Left hindlimb (tissue), 1 donor: Measurements from ENCODE around the gene SNX32.
"Not testable (repeated sequence)": the region's sequence is repeated elsewhere in the genome, so short reads cannot be mapped to it uniquely, and the experiment has no call there.

ENCODE experiments used
- DNase-seq: peaks from one replicate; pipeline ENCODE4 v3.0.0-alpha.2; 2018

The SNX32 gene

DNA sequence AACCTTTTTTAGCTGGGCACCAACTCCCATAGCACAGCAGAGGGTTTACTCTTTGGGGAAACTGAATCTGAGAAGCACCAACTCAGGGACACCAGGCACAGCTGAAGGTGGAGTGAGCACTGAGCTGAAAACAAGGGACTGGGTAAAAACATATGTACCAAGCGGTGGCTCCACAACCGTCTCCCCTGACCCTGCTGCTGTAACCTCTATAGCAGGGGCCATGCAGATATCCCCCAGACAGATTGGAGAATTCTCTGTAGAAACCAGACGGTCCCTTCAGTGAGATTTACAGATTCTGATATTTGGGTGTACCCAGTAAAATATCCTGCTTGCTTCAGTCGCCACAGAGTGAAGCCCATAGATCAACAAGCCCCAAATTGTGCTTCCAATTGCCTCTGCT is 4.3 kb upstream of the SNX32 start:
- DNase-seq, result no peak

DNA sequence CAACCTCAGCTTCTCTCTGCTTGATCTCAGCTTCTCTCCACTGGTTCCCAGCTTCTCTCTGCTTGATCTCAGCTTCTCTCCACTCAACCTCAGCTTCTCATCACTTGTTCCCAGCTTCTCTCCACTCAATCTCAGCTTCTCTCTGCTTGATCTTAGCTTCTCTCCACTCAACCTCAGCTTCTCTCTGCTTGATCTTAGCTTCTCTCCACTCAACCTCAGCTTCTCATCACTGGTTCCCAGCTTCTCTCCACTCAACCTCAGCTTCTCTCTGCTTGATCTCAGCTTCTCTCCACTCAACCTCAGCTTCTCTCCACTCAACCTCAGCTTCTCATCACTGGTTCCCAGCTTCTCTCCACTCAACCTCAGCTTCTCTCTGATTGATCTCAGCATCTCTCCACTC is 1.5 kb upstream of the SNX32 start:
- DNase-seq, result not testable (repeated sequence)

DNA sequence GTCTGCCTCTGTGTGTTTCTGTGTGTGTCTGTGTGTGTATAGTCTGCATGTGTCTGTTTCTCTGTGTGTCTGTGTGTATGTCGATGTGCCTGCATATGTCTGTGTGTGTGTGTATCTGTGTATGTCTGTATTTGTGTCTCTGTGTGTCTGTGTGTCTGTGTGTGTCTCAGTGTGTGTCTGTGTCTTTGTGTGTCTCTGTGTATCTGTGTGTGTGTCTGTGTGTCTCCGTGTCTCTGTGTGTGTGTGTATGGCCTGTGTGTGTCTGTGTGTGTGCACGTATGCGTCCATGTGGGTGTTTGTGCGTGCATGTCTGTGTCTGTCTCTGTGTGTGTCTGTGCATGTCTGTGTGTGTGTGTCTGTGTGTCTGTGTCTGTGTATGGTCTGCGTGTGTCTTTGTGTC is 439 bp downstream of the SNX32 start:
- no peak for DNase-seq

DNA sequence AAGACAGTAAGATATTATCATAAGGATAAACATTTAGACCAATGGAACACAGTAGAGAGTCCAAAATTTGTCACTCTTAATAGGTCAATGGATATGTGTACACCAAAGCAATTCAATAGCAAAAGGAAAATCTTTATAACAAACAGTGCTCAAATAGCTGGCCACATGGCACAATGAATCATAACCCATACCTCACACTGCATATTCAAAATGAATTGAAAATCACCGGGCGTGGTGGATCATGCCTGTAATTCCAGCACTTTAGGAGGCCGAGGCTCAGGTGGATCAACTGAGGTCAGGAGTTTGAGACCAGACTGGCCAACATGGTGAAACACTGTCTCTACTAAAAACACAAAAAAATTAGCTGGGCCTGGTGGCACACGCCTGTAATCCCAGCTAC is 8.4 kb downstream of the SNX32 start:
- DNase-seq, result no peak

DNA sequence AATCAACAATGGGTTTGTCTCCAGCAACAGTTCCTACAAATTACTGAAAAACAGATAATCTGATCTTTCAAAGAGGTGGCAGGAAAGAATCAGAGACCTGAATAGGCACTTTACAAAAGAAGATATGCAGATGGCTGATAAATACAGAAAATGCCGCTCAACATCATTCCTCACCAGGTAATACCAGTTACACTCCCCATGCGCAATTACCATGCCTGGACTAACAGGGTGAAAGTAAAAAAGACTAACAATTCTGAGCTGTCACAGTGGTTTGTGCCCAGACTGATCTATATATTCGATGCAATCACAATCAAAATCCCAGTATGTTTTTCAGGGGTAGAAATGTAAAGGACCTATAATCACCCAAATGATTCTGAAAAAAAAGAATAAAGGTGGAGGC is 10.0 kb downstream of the SNX32 start:
- DNase-seq, result no peak

DNA sequence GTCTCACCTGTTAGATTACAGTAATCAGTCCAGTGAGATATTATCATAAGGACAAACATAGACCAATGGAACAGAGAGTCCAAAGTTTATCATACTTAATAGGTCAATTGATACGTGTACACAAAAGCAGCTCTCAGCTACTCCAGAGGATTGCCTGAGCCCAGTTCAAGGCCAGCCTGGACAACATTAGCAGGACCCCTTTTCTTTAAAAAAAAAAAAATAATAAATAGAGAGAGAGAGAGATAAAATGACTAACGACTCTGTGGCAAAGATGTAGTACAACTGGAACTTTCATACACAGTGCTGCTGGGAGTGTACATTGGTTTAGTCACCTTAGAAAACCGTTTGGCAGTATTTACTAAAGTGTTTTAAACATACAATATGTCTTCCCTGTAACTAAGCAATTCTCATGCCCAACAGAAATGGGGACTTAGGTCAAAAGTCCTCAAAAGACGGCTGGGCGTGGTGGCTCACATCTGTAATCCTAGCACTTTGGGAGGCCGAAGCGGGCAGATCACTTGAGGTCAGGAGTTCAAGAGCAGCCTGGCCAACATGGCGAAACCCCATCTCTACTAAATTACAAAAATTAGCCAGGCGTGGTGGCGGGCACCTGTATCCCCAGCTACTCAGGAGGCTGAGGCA is 10.6 kb downstream of the SNX32 start:
- DNase-seq, result no peak

DNA sequence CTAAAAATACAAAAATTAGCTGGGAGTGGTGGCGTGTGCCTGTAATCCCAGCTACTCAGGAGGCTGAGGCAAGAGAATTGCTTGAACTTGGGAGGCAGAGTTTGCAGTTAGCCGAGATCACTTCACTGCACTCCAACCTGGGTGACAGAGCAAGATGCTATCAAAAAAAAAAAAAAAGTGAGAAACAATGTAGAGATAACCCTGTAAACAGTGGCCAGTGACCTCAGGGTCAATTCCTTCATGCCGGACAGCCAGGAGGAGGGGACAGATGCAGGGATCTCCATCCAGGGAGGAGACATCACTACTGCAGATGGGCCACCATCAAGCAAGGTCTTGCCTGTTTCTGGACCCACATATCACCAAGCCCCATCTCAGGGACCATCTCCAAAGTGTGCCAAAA is 14.0 kb downstream of the SNX32 start:
- no peak for DNase-seq

DNA sequence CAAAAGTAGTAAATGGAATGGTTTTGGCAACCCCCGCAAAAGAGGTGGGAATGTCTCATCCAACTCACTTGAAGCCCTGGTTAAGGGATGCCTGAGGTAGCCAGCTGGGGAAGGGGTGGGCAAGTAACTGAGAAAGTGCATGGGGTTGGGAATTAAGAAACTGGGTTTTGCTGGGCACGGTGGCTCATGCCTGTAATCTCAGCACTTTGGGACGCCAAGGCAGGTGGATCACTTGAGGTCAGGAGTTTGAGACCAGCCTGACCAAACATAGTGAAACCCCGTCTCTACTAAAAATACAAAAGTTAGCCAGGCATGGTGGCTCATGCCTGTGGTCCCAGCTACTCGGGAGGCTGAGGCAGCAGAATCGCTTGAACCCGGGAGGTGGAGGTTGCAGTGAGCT is 14.9 kb downstream of the SNX32 start:
- not testable (repeated sequence) for DNase-seq

DNA sequence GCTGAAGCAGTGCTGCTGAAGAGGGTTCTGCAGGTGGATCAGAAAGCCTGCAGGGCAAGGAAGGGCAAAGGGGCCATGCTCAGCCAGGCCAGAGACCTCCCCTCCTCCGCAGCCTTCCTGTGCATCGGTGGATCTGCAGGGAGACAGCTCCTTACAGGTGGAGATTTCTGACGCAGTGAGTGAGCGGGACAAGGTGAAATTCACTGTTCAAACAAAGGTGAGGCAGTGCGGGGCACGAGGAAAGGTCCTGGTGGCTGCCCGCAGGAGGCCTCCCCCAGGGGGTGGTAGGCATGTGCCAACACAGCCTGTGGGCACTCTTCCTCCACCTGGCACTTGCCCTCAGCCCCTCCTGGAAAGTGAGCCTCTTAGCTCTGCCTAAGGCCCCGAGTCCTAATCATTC is 15.6 kb downstream of the SNX32 start:
- DNase-seq, result no peak

DNA sequence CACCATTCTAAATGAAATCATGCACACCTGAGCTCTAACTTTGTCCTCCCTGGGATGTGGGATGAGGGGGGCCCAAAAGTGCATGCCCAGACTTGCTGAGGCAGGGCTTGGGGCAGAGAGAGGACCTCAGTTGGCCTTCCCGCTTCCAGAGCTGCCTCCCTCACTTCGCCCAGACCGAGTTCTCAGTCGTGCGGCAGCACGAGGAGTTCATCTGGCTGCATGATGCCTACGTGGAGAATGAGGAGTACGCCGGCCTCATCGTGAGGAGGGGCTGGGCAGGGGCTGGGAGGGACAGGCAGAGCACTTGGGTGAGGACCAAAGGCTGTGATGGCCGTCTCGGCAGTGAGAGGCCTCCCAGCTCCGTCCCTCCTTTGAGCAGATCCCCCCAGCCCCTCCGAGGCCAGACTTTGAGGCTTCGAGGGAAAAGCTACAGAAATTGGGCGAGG is 16.0 kb downstream of the SNX32 start:
- no peak for DNase-seq

DNA sequence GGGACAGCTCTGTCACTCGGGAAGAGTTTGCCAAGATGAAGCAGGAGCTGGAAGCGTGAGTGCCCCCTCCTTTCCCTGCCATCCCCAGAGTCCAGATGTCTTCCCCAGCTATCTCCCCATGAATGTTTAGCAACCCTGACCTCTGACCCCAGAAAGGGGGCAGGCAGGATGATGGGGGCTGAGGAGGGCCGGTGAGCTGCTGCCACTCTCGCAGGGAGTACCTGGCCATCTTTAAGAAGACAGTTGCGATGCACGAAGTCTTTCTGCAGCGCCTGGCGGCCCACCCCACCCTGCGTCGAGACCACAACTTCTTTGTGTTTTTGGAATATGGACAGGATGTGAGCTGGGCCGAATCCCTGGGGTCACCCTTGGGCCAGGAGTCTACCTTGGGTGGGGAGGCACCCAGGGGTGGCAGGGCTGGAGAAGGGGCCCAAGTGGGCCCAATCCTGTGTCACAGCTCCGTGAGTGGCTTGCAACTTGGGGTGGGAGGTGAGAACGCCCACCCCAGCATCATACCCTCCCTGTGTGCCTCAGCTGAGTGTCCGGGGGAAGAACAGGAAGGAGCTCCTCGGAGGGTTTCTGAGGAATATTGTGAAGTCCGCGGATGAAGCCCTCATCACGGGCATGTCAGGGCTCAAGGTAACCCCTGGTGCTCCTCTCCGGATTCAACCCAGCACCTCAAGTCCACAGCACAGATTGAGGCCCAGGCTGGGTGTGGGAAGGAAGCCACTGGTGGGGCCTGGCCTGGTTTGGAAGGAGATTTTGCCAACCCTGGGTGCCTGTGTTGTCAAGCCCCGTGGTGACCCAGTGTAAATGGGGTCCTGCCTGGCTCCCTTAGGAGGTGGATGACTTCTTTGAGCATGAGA is 16.7 kb downstream of the SNX32 start:
- DNase-seq, result no peak

DNA sequence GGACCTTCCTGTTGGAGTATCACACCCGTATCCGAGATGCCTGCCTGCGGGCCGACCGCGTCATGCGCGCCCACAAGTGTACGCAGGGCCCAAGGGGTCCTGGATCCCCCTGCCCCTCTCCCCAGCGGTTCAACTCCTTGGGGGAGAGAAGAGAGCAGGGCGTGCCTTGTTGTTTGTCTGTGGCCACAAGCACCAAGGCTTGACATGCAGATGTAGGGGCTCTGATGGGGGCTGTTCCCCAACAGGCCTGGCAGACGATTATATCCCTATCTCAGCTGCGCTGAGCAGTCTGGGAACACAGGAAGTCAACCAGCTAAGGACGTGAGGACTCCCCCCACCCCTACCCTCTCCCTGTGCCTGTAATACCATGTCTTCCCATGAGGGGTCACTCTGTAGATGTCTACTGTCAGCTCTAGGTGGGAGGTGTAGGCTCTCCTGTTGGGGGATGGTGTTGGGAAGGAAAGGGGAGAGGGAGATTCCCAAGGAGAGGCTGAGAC is 17.4 kb downstream of the SNX32 start:
- no peak for DNase-seq

DNA sequence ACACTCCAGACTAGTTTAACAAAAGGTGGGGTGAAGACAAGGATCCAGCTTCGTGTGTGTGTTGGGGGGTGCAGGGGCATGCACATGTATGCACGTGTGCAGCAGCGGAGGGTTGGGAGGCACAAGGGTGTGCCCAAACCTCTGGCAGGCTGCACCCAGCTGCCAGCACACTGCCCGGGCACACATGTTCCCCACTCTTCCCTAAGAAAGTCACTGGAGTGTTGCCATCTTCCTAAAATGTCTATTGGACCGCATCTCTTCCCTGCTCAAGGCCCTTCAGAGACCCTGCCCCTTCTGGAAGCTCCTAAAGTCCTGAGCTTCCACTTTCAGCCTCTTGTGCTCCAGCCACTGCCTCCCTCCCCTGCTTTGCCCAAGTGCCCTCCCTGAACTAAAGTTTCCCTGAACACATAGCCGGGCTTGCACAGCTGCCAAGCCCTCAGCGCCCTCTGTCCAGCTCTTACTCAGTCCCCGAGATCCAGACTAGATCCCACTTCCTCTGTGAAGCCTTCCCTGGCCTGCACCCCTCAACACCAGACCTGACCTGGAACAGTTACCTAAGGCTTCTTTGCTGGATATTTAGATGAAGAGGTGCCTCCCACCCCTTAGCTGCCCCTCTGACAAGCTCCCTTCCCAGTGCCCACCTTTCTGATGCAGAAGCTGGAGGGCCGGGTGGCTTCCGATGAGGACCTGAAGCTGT is 18.2 kb downstream of the SNX32 start:
- DNase-seq, result no peak

DNA sequence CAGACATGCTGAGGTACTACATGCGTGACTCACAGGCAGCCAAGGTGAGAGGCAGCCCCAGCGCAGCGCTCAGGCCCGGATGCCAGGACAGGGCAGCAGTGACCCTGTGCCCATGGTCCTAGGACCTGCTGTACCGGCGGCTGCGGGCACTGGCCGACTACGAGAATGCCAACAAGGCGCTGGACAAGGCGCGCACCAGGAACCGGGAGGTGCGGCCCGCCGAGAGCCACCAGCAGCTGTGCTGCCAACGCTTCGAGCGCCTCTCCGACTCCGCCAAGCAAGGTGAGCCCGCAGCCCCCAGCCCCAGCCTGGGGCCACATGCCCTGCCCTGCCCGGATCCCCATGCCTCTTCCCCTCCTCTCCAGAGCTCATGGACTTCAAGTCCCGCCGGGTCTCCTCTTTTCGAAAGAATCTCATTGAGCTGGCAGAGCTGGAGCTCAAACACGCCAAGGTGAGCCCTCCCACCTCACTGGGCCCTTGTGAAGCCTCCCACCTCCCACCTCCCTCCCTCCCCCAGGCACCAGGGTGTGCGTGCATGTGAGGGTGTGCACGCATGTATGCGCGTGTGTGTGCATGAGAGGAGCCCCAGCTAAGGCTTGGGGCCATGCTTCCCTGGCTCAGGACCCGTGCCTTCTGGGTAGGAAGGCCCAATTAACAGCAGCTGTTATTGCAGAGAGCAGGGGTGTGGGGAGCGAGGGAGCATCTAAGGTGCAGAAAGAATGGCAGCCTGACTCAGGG is 18.9 kb downstream of the SNX32 start:
- DNase-seq, result no peak

DNA sequence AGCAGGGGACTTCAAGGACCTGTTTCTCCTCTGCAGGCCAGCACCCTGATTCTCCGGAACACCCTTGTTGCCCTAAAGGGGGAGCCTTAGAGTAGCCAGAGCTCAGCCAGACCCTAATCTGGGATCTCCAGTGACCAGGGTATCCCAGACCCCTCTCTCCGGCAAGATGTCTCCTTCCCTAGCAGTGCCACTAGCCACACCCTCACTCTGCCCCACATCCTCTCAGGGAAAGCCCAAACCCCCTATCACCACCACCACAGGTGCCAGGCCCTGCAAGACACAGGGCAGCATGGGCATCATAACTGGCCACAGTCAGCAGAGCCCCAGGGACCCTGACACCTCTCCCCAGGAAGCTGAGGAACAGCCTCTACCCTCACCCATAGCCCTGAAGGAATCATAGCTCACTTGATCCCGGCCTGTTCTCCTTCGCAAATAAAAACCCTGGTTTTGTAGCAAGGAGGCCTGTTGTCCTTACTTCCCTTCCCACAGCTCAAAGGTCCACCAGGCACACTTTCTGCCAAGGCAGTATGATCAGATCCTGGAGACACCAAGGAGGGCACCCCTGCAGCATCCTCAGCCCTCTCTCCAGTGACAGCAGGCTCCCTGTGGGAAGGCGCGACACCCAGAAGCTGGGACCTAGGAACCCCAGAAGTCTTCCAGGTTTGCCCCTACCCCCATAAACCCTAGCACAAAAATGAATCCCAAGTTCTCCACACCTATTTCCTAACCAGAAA is 19.6 kb downstream of the SNX32 start:
- DNase-seq, result no peak

DNA sequence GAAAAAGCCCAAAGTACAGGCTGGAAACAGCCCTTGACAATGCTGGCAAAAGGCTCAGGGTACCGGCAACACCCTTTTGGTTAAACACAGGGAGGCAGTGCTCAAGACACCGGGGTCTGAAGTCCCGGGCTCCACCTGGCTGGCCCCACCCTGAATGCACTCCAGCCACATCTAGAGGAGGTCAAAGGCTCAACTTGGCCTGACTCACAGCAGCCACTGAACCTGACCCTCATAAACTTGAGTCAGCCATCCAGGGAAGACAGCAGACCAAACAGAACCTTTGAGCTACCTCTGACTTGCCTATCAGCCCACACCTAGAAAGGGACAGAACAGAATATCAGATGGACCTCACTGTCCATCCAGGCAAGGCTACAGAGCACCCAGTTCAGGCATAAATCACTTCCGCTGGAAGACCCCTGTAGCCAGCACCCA is 20.4 kb downstream of the SNX32 start:
- DNase-seq, result no peak

DNA sequence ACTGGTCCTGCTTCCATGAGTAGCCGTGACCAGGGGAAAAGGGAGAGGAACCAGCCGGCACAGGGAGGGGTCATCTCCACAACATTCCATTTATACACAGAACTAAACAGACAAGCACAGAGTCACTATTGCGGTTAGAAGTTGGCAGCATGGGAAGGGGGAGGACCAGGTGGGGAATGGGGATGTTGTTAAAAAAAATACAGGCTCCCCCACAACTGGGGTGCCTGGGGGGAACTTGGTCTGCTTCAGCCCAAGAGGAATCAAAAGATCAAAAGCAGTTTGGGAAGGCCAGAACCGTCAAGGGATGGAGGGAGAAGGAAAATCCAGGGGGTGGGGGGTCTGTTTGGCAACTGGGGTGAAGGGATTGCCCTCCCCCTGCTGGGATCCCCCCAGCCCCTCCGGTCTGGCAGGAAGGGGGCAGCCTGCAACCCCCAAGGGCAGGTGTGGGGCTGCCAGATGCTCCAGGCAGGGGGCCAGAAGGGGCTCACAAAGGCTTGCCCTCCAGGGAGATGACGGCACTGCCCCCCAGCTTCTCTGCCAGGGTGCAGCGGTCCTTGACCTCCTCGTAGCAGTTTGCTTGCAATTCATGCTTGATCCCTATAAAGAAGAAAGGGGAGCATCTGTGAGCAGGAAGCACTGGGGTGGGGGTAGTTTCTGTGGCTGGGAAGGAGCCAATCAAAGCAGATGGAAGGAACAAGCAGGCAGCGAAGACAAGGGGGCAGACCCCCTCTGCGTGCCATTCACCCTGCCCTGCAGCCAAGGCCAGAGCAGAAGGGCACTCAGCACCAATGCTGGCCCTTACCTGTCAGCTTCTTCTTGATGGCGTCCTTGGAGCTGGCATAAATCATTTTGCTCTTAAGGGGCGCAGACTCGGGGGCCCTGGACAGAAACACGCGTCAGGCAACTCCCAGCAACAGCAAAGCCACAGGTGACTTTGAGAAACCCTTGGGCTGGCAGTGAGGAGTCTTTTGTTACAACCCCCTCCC is 21.4 kb downstream of the SNX32 start:
- no peak for DNase-seq

DNA sequence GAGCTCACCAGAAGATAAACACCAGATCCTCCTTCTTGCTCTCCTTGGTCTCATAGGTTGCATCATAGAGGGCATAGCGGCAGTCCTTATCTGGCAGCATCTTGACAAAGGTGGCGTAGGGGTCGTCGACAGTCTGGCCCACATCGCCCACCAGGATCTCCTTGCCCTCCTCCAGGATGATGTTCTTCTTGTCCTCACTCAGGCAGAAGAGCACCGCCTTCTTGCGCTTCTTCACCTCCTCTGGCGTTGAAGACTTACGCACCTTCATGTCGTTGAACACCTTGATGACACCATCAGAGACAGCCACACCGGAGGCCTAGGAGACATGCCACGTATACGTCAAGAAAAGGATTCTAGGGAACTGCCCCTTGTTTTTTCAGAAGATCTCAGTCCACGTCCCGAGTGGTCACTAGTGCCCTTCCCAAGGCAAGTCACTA is 22.2 kb downstream of the SNX32 start:
- DNase-seq, result no peak

DNA sequence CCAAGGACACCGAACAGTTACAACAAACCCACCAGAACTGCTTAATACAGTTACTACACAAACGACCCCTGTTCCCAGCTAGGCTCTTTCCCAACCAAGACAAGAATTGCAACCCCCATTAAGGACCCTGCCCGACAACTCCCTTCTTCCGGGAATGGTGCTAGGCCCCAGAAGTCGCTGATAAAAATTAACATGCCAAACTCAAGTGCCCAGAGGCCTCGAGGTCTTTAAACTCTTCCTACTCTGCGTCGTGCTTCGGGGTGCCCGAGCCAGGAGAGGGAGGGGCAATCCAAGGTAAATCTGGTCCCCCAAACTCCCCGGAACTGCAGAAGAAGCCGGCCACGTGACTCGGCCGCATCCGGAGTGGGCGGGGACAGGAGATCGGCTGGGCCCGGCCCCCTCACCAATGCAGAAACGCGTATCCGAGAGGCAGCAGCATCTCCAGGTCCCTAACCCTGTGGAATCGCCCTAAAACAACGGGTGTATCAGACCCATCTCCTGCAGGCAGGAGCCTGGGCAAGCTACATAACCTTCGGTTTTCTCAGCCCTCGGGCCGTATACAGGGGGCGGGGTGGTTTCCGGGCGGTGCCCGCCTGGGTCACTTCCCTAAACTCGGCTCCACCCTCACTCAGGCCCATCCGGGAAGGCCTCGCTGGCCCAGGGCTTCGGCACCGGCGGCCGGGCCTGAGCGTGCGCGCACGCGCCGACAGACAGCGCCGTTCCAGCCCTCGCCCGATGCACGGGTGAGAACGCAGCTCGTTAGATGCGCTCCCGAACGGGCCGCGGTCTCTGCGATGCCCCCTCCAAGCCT is 23.1 kb downstream of the SNX32 start:
- peak; percentile 83 for DNase-seq

DNA sequence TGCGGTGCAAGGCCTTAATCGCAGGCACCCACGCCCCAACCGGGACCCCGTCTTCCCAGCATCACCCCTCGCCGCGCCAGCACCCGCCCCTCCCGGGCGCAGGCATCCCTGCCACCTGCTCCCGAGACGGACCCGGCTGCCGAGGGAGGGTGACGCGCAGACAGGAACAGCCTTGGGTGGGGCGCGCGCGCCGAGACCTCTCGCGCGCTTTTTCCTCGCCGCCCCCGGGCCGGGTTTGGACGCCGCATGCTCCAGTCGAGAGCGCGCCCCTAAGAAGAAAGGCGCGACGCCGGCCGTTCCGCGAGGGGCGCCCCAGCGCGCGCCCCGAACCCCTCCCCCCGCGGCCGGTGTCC is 23.7 kb downstream of the SNX32 start:
- DNase-seq, result peak; percentile 70
